Upper lobe of left lung (tissue), 6 donors: Measurements from ENCODE around the gene MAGI3. TPM values are rescaled to one million over a fixed set of nuclear protein-coding genes. Genes with fewer than 3 reads are reported as not detected.

ENCODE experiments used
- ATAC-seq, 2 donors: fragments of 200-7000 bp; cut with Tn5 transposase; one replicate each; pipeline ENCODE4 v1.9.1; 2022; ENCODE audit warnings: mild to moderate bottlenecking in 2 of 2, moderate library complexity in 2 of 2; ENCODE audit not compliant: low FRiP score in 2 of 2
- DNase-seq, 2 donors: peaks; one replicate each; pipeline ENCODE4 v3.0.0-alpha.2; 2019 to 2020
- H3K27ac ChIP-seq, 4 donors: fragments of 200-600 bp; sonication (generic); one replicate each; pipeline ENCODE4 v1.5.1; 2016 to 2019
- H3K27me3 ChIP-seq, 4 donors: fragments of 200-600 bp; sonication (generic); one replicate each; pipeline ENCODE4 v1.5.1; 2017 to 2019
- H3K36me3 ChIP-seq, 4 donors: fragments of 200-600 bp; sonication (generic); one replicate each; pipeline ENCODE4 v1.5.1; 2016 to 2019
- H3K4me1 ChIP-seq, 4 donors: fragments of 200-600 bp; sonication (generic); one replicate each; pipeline ENCODE4 v1.5.1; 2018 to 2019
- H3K4me3 ChIP-seq, 4 donors: fragments of 200-600 bp; sonication (generic); one replicate each; pipeline ENCODE4 v1.5.1; 2017 to 2019; ENCODE audit warnings: mild to moderate bottlenecking in 2 of 4, moderate library complexity in 1 of 4
- H3K9me3 ChIP-seq, 4 donors: fragments of 200-600 bp; sonication (generic); one replicate each; pipeline ENCODE4 v1.5.1; 2018 to 2019
- EP300 ChIP-seq, 4 donors: sonication (generic); formaldehyde crosslinking; IDR thresholded peaks; one replicate each; pipeline ENCODE4 v1.5.1; 2017; ENCODE audit warnings: antibody characterized with exemption in 4 of 4, control low read depth in 2 of 4
- POLR2A ChIP-seq, 4 donors: fragments of 450-650 bp; IDR thresholded peaks; one replicate each; pipeline ENCODE4 v1.5.1; 2016 to 2017; ENCODE audit warnings: antibody characterized with exemption in 4 of 4, mild to moderate bottlenecking in 2 of 4
- POLR2AphosphoS5 ChIP-seq, 2 donors: sonication (generic); formaldehyde crosslinking; IDR thresholded peaks; one replicate each; pipeline ENCODE4 v1.5.1; 2017; ENCODE audit warnings: antibody characterized with exemption in 2 of 2
- WGBS, 2 donors: methylation state at CpG; one replicate each; pipeline ENCODE4 v1.1.5; 2017 to 2018; 5-methylcytosine and 5-hydroxymethylcytosine counted together
- small RNA-seq, 4 donors: library from RNA; depleted of rRNA; stranded (forward); fragments of <200 nt; gene quantifications; one replicate each; pipeline ENCODE3, GENCODE V24; 2016
- total RNA-seq, 6 donors: library from RNA; depleted of rRNA in 4 of 6; stranded (reverse); fragments of >200 nt in 4 of 6; gene quantifications; one replicate each; pipeline versions ENCODE4 v1.1.0 to v1.2.1, GENCODE V29; 2016 to 2021
- TF ChIP-seq, protein P1 (sequence below), 6 experiments: fragments of 450-650 bp in 4 of 6; fragments of 200-600 bp in 2 of 6; sonication (generic) in 2 of 6; IDR thresholded peaks; one replicate each; pipeline ENCODE4 v1.5.1; 2016 to 2019; ENCODE audit warnings: antibody characterized with exemption in 6 of 6
- donor health status: DM: no; HTN: no; CAD: no; lungs with moderate emphysema.
- donor health status: DM: no; HTN: yes; CAD: no; lungs with severe emphysema.

Gene MAGI3
- total RNA-seq, 6 donors from 2014 or later: 43.3 to 181 (median 89.8) TPM

DNA sequence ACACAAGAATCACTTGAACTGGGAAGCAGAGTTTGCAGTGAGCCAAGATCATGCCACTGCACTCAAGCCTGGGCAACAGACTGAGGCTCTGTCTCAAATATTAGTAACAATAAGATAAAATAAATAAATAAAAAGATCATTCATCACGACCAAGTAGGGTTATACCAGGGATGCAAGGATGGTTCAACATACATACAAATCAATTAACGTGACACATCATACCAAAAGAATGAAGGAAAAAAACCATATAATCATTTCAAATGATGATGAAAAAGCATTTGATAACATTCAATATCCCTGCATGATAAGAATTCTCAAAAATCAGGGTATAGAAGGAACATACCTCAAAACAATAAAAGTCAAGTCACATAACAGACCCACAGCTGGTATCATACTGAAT is 330.7 kb downstream of the MAGI3 start:
- Histone ChIP-seq H3K27ac (no peak overlapping the region), H3K4me1 (no peaks in the 10 kb centered on the region), H3K27me3 (no peaks in the 10 kb centered on the region), H3K36me3 (peaks cover 0 to 45% (median 37%) of the 10 kb centered on the region in 4 donors), H3K9me3 (peaks cover 0 to 6% (median 0%) of the 10 kb centered on the region in 4 donors), H3K4me3 (no peak overlapping the region)
- no peak for ATAC-seq
- DNase-seq: no peak
- WGBS, 2 donors: 97 to 99% methylated on average over 2 of the region's 2 CpGs
- TF ChIP-seq, protein P1, sequence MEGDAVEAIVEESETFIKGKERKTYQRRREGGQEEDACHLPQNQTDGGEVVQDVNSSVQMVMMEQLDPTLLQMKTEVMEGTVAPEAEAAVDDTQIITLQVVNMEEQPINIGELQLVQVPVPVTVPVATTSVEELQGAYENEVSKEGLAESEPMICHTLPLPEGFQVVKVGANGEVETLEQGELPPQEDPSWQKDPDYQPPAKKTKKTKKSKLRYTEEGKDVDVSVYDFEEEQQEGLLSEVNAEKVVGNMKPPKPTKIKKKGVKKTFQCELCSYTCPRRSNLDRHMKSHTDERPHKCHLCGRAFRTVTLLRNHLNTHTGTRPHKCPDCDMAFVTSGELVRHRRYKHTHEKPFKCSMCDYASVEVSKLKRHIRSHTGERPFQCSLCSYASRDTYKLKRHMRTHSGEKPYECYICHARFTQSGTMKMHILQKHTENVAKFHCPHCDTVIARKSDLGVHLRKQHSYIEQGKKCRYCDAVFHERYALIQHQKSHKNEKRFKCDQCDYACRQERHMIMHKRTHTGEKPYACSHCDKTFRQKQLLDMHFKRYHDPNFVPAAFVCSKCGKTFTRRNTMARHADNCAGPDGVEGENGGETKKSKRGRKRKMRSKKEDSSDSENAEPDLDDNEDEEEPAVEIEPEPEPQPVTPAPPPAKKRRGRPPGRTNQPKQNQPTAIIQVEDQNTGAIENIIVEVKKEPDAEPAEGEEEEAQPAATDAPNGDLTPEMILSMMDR (IDR thresholded peaks at IDR 0.05): no peak
- TF ChIP-seq POLR2AphosphoS5 (IDR thresholded peaks at IDR 0.05): no peak
- TF ChIP-seq EP300 (IDR thresholded peaks at IDR 0.05): no peak
- no peak for TF ChIP-seq POLR2A (IDR thresholded peaks at IDR 0.05)

DNA sequence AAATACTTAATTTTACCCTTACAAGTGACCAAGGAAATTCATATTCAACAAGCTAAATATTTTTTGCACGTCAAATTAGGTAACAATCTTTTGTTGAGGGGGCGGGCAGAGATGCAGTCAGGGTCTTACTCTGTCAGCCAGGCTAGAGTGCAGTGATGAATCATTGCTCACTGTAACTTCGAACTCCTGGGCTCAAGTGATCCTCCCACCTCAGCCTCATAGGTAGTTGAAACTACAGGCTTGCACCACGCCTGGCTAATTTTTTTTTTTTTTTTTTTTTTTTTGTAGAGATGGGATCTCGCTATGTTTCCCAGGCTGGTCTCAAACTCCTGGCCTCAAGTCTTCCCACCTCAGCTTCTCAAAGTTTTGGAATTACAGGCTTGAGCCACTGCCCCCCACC is 342.5 kb downstream of the MAGI3 start:
- H3K4me1 ChIP-seq: no peaks in the 10 kb centered on the region
- H3K27me3 ChIP-seq: no peaks in the 10 kb centered on the region
- no peak overlapping the region for H3K4me3 ChIP-seq
- WGBS, 2 donors: 92 to 94% methylated on average over 5 of the region's 5 CpGs
- no peak overlapping the region for H3K27ac ChIP-seq
- H3K9me3 ChIP-seq: no peaks in the 10 kb centered on the region
- peaks cover 0 to 37% (median 7%) of the 10 kb centered on the region in 4 donors for H3K36me3 ChIP-seq
- TF ChIP-seq EP300 (IDR thresholded peaks at IDR 0.05) (no peak), POLR2A (IDR thresholded peaks at IDR 0.05) (no peak), POLR2AphosphoS5 (IDR thresholded peaks at IDR 0.05) (no peak)
- TF ChIP-seq, protein P1 (IDR thresholded peaks at IDR 0.05): no peak
- ATAC-seq (no peak), DNase-seq (no peak)

DNA sequence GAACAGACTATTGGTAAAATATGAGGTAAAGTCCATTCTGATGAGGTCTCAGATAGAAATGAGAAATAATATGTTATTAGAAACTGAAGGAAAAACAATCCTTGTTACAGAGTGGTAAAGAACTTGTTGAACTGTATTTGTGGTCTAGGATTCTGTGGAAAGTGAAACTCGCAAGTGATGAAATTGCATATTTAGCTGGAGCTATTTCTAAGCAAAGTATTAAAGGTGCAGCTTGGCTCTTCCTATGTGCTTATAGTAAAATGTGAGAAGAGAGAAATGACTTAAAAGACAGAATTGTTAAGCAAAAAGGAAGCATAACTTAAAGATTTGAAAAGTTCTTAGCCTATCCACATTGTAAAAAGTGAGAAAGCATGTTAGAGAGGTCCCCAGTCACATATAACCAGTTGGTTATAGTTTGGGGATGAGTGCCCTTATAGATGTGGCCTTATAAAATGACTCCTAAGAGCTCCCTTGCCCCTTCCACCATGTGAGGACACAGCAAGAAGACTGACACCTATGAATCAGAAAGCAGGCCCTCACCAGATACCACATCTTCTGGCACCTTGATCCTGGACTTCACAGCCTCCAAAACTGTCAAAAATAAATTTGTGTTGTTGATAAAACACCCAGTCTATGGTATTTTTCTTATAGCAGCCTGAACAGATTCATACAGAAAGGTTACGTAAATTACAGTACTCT is 344.2 kb downstream of the MAGI3 start:
- Histone ChIP-seq H3K36me3 (peaks cover 0 to 43% (median 9%) of the 10 kb centered on the region in 4 donors), H3K4me3 (no peak overlapping the region), H3K27me3 (no peaks in the 10 kb centered on the region), H3K4me1 (no peaks in the 10 kb centered on the region), H3K27ac (no peak overlapping the region), H3K9me3 (no peaks in the 10 kb centered on the region)
- DNase-seq: no peak
- 84% methylated on average over 2 of the region's 2 CpGs for WGBS, 2 donors
- no peak for ATAC-seq
- no peak for TF ChIP-seq POLR2AphosphoS5 (IDR thresholded peaks at IDR 0.05)
- TF ChIP-seq EP300 (IDR thresholded peaks at IDR 0.05): no peak
- TF ChIP-seq, protein P1 (IDR thresholded peaks at IDR 0.05): no peak
- TF ChIP-seq POLR2A (IDR thresholded peaks at IDR 0.05): no peak

Small RNA genes within 50 kb of the gene (small RNA-seq; reads per million reads assigned to genes)
- gene MTND5P20: 0 reads per million in 4 donors
